Adrenal gland (tissue), 5 donors: ENCODE data around the gene UBE2D3.
"Not testable (repeated sequence)": the region's sequence is repeated elsewhere in the genome, so short reads cannot be mapped to it uniquely, and the experiment has no call there.

ENCODE experiments used
- CTCF ChIP-seq, 6 experiments: fragments of 450-650 bp in 4 of 6; fragments of 200-600 bp in 2 of 6; sonication (generic) in 1 of 6; IDR thresholded peaks; 1 replicate in 5 of 6; 2 replicates in 1 of 6; pipeline versions ENCODE4 v1.5.1 to v1.8.0; 2016 to 2021; ENCODE audit warnings: antibody characterized with exemption in 6 of 6, mild to moderate bottlenecking in 2 of 6, moderate library complexity in 1 of 6
- POLR2A ChIP-seq, 2 donors: fragments of 450-650 bp; IDR thresholded peaks; one replicate each; pipeline ENCODE4 v1.6.1; 2017; ENCODE audit warnings: antibody characterized with exemption in 2 of 2, mild to moderate bottlenecking in 2 of 2, moderate library complexity in 1 of 2
- donor health status: DM: no; HTN: no; CAD: no.

DNA sequence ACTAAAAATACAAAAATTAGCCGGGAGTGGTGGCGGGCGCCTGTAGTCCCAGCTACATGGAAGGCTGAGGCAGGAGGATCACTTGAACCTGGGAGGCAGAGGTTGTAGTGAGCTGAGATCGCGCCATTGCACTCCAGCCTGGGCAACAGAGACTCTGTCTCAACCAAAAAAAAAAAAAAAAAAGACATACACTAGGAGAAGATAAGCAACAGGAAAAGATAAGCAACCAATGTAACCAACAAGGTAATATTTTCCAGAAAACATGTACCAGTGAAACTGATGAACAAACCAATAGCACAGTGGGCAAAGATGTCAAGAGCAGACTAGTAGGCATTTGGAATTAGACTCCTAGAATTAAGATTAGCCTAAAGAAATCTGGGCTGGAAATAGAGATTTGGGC is 38.0 kb upstream of the UBE2D3 start:
- not testable (repeated sequence) for TF ChIP-seq CTCF, POLR2A (IDR thresholded peaks at IDR 0.05)
